ENCODE results near the gene POFUT1. TPM values are rescaled to one million over a fixed set of nuclear protein-coding genes. Genes with fewer than 3 reads are reported as not detected.

The POFUT1 gene
- total RNA-seq, 1 experiment from 2014 or later = 51.3 TPM

- ChIA-PET POLR2A (ENCODE audit: unreplicated experiment) (no interaction called here), CTCF (no interaction called here)
- Histone ChIP-seq H2AFZ (no peak overlapping the region), H3K27ac (no peak overlapping the region), H3F3A (ENCODE audit: insufficient read depth, low read depth) (peaks cover 8% of the 10 kb centered on the region; the same call in 1 of the 2 replicates), H3K79me2 (ENCODE audit: low read depth) (no peaks in the 10 kb centered on the region), H4K20me1 (ENCODE audit: insufficient read depth) (no peaks in the 10 kb centered on the region; the same call in 1 of the 2 replicates), H3K4me2 (no peak overlapping the region), H3K4me1 (replicated peaks; ENCODE audit: insufficient read depth) (no peaks in the 10 kb centered on the region), H3K9me2 (ENCODE audit: insufficient read depth) (no peaks in the 10 kb centered on the region), H3K36me3 (ENCODE audit: low read depth) (no peaks in the 10 kb centered on the region), H3K4me3 (no peak overlapping the region), H3K27me3 (ENCODE audit: insufficient read depth, low read depth) (no peaks in the 10 kb centered on the region), H3K9me3 (ENCODE audit: insufficient read depth, low read depth) (no peaks in the 10 kb centered on the region)
- intact Hi-C loops (cut with micrococcal nuclease; ENCODE audit: unreplicated experiment) = no loop called here
- TF ChIP-seq EZH2 (IDR thresholded peaks at IDR 0.05; ENCODE audit: low read depth) (no peak), CTCF (conservative IDR thresholded peaks at IDR 0.05) (no peak)
- no TSS peak for BruUV-seq (replicated peaks)
- no peak for DNase-seq
Measured at GRCh38 chr20:32189123-32189410, 18.6 kb upstream of the POFUT1 start.

GRCh38 chr20:32189691-32190615 lies 17.7 kb upstream of the POFUT1 start:
- no TSS peak for BruUV-seq (replicated peaks)
- no peaks in the 10 kb centered on the region for H3K4me1 ChIP-seq (replicated peaks; ENCODE audit: insufficient read depth)
- no peak for DNase-seq
- no peaks in the 10 kb centered on the region for H3K27me3 ChIP-seq (ENCODE audit: insufficient read depth, low read depth)
- peaks cover 8% of the 10 kb centered on the region; the same call in 1 of the 2 replicates for H3F3A ChIP-seq (ENCODE audit: insufficient read depth, low read depth)
- no peak overlapping the region for H3K27ac ChIP-seq
- intact Hi-C loops (cut with micrococcal nuclease; ENCODE audit: unreplicated experiment) = no loop called here
- H3K36me3 ChIP-seq (ENCODE audit: low read depth) = no peaks in the 10 kb centered on the region
- no peaks in the 10 kb centered on the region for H3K79me2 ChIP-seq (ENCODE audit: low read depth)
- no peak overlapping the region for H3K4me2 ChIP-seq
- POLR2A ChIA-PET (ENCODE audit: unreplicated experiment) = no interaction called here
- H2AFZ ChIP-seq = no peak overlapping the region
- no peaks in the 10 kb centered on the region for H3K9me3 ChIP-seq (ENCODE audit: insufficient read depth, low read depth)
- H3K9me2 ChIP-seq (ENCODE audit: insufficient read depth) = no peaks in the 10 kb centered on the region
- peaks cover 2% of the 10 kb centered on the region; the same call in 1 of the 2 replicates for H4K20me1 ChIP-seq (ENCODE audit: insufficient read depth)
- CTCF ChIA-PET = no interaction called here
- TF ChIP-seq CTCF (conservative IDR thresholded peaks at IDR 0.05) = no peak
- no peak for TF ChIP-seq EZH2 (IDR thresholded peaks at IDR 0.05; ENCODE audit: low read depth)
- no peak overlapping the region for H3K4me3 ChIP-seq

GRCh38 chr20:32190616-32191415 lies 16.9 kb upstream of the POFUT1 start:
- Histone ChIP-seq H3K4me3 (no peak overlapping the region), H3K36me3 (ENCODE audit: low read depth) (peaks cover 2% of the 10 kb centered on the region; the same call in 1 of the 2 replicates), H2AFZ (no peak overlapping the region), H3K27me3 (ENCODE audit: insufficient read depth, low read depth) (no peaks in the 10 kb centered on the region), H3K79me2 (ENCODE audit: low read depth) (no peaks in the 10 kb centered on the region), H3F3A (ENCODE audit: insufficient read depth, low read depth) (peaks cover 8% of the 10 kb centered on the region; the same call in 1 of the 2 replicates), H3K4me1 (replicated peaks; ENCODE audit: insufficient read depth) (no peaks in the 10 kb centered on the region), H3K9me2 (ENCODE audit: insufficient read depth) (no peaks in the 10 kb centered on the region), H3K4me2 (no peak overlapping the region), H3K9me3 (ENCODE audit: insufficient read depth, low read depth) (no peaks in the 10 kb centered on the region), H4K20me1 (ENCODE audit: insufficient read depth) (peaks cover 6% of the 10 kb centered on the region; the same call in 1 of the 2 replicates), H3K27ac (no peak overlapping the region)
- POLR2A ChIA-PET (ENCODE audit: unreplicated experiment) = interaction anchor here (0.6 kb wide), 1 partner anchor 81 kb away, joined by 4 read pairs; the partner anchor contains the start of gene TM9SF4
- no TSS peak for BruUV-seq (replicated peaks)
- no peak for DNase-seq
- CTCF ChIA-PET = interaction anchor here (0.6 kb wide), 1 partner anchor 474 kb away, joined by 3 read pairs; no protein-coding TSS in a partner anchor
- intact Hi-C loops (cut with micrococcal nuclease; ENCODE audit: unreplicated experiment) = no loop called here
- TF ChIP-seq EZH2 (IDR thresholded peaks at IDR 0.05; ENCODE audit: low read depth) (no peak), CTCF (conservative IDR thresholded peaks at IDR 0.05) (no peak)

Data from PC-9 (cell line).